GM21515 (cell line): ENCODE data around the gene SLC2A4RG.
A peak's percentile ranks its signal among the peaks of the same experiment; 100 is the strongest.

Experiments
- ATAC-seq: cut with Tn5 transposase; IDR thresholded peaks from one replicate; pipeline ENCODE4 v1.9.1; 2021; ENCODE audit not compliant: unreplicated experiment

SLC2A4RG gene

GRCh38 chr20:63739130-63740069, at the start of gene SLC2A4RG:
Gene SLC2A4RG (plus strand): TSS chr20:63739776. CDS start chr20:63739913, 137 bp downstream.
- peak; percentile 37 for ATAC-seq

- no peak for ATAC-seq
Measured at GRCh38 chr20:63690003-63690897, 49.3 kb upstream of the SLC2A4RG start.

- no peak for ATAC-seq
Measured at GRCh38 chr20:63690898-63691710, 48.5 kb upstream of the SLC2A4RG start.

- ATAC-seq: no peak
Measured at GRCh38 chr20:63691711-63692435, 47.7 kb upstream of the SLC2A4RG start.

- no peak for ATAC-seq
Measured at GRCh38 chr20:63692436-63693082, 47.0 kb upstream of the SLC2A4RG start.

GRCh38 chr20:63693083-63693732, 46.4 kb upstream of the SLC2A4RG start:
- no peak for ATAC-seq

GRCh38 chr20:63693733-63694583, 45.6 kb upstream of the SLC2A4RG start:
- no peak for ATAC-seq

GRCh38 chr20:63694584-63695423, 44.8 kb upstream of the SLC2A4RG start:
- no peak for ATAC-seq

- no peak for ATAC-seq
Measured at GRCh38 chr20:63695424-63696305, 43.9 kb upstream of the SLC2A4RG start.

- ATAC-seq: no peak
Measured at GRCh38 chr20:63696306-63696627, 43.3 kb upstream of the SLC2A4RG start.

- no peak for ATAC-seq
Measured at GRCh38 chr20:63696628-63697356, 42.8 kb upstream of the SLC2A4RG start, which contains the start of gene TNFRSF6B. Gene TNFRSF6B (plus strand): TSS chr20:63696652. CDS start chr20:63696768, 116 bp downstream.

GRCh38 chr20:63697357-63697867, 42.2 kb upstream of the SLC2A4RG start:
- ATAC-seq: no peak

GRCh38 chr20:63697868-63698545, 41.6 kb upstream of the SLC2A4RG start:
- no peak for ATAC-seq

GRCh38 chr20:63698739-63699465, 40.7 kb upstream of the SLC2A4RG start:
- no peak for ATAC-seq
